Renal cortex interstitium (tissue), 11 donors: ENCODE data around the gene SLC10A7. TPM values are rescaled to one million over a fixed set of nuclear protein-coding genes. Genes with fewer than 3 reads are reported as not detected.
"Not testable (repeated sequence)": the region's sequence is repeated elsewhere in the genome, so short reads cannot be mapped to it uniquely, and the experiment has no call there.

Source experiments
- DNase-seq, 11 donors: peaks; one replicate each; pipeline ENCODE4 v3.0.0-alpha.2; 2013; ENCODE audit warnings: low read depth in 9 of 11, low spot score in 4 of 11; ENCODE audit errors: extremely low read depth in 1 of 11
- polyA plus RNA-seq, 3 donors: library from polyadenylated mRNA; unstranded; fragments of 120-200 nt; gene quantifications; one replicate each; pipeline ENCODE4 v1.2.1, GENCODE V29; 2013; ENCODE audit not compliant: insufficient read length in 3 of 3

The SLC10A7 gene
- polyA plus RNA-seq, 3 donors: 15.2 to 17.7 (median 17.0) TPM

GRCh38 chr4:146398896-146399445, 122.8 kb downstream of the SLC10A7 start:
- no peak for DNase-seq

DNA sequence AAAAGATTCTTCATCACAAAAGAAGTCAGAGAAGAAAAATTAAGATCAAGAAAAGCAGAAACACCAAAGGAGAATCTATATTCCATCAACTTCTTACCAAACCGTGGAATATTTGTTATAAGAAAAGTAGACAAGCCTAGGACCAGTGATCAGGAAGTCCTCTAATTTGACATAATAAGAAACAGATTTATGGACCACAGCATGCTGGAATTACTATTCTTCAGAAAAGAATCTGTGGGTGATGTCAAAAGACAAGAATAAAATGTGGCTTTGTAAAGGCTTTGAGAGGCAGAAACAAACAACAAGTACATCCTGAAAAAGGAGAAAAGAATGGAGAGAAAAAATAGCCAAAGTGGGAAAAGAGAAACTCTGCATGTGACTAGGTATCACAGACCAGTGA, 123.3 kb downstream of the SLC10A7 start:
- no peak for DNase-seq

DNA sequence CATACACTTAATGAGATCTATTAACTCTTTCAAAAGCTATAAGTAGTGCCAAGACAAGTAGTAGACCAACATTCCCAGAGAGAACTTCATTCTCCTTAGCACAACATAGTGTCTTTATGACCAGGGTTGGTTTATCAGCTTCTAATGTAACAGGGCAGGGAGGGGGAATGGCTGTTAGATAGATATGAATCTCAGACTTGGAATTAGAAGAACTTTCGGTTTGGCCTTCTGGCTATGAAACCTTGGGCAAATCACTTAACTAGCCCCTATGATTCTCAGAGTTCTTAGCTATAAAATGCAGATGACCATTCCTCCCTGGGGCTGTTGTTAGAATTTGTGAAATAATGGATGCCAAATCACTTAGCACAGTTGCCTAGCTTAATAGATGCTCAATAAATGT, 132.2 kb downstream of the SLC10A7 start:
- no peak for DNase-seq

DNA sequence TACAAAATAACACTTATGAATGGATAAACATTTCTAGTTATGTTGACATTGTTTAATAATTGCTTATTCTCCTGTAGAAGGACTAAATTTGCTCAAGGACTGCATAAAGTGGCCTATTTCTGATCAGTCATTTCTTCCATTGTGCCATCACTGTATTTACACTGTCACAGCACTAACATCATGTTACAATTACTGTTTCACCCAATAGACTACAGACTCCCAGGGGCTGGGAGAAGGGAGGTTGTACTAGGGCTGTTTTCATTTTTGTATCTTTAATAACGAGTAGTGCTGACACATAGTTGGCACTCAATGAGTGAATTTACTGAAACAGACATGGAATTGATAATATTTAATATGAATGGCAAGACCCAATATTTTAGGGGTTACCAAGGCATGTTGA, 139.5 kb downstream of the SLC10A7 start:
- no peak for DNase-seq

DNA sequence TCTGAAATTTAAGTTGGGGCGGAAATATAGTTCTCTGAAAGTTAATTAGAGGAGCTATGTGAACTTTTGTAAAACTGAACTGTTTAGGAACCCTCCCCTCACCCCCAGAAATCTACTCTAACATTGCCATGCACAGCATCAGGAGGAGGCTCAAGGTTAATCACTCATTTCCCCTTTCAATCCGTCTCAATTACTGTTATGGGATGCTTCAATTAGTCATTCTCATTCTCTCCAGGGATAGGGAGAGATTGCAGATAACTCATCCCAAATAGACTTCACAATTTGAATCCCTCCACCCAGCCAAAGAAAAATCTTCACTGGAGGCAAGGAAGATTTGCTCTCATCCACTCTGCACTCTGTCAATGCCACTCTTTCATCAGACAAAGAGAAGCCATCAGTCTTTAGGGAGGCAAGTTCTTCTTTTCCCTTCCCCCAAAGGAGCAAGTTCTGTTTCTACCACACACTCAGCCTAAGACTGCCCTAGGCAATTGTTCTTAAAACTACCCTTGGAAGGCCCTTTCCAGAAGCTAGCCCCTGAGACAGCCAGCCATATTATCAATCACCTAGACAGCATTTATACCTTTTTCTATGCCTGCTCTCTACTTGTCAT, 140.4 kb downstream of the SLC10A7 start:
- DNase-seq: no peak

GRCh38 chr4:146379744-146380143, 142.0 kb downstream of the SLC10A7 start:
- DNase-seq: no peak

GRCh38 chr4:146371812-146372211, 149.9 kb downstream of the SLC10A7 start:
- no peak for DNase-seq

- no peak for DNase-seq
Measured at GRCh38 chr4:146370841-146371240, 150.9 kb downstream of the SLC10A7 start.

- DNase-seq: no peak
Measured at GRCh38 chr4:146369446-146369845, 152.3 kb downstream of the SLC10A7 start.

- no peak for DNase-seq
Measured at GRCh38 chr4:146368209-146368608, 153.5 kb downstream of the SLC10A7 start.

DNA sequence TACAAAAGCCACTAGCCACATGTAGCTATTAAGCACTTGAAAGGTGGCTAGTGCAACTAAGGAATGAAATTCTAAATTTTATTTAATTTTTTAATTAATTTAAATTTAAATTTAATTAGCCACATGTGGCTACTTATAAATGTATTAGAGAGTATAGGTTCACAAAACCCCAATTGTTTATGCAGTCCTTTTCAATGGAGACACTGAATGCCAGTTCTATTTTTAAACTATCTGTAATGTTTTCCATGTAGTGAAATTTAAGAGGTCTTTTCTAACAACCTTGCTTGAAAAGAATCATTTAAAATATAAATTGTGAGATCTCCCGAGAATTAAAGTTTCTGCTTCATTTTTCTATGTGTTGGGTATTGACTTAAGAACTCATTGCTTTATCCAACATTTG, 154.4 kb downstream of the SLC10A7 start:
- DNase-seq: no peak

DNA sequence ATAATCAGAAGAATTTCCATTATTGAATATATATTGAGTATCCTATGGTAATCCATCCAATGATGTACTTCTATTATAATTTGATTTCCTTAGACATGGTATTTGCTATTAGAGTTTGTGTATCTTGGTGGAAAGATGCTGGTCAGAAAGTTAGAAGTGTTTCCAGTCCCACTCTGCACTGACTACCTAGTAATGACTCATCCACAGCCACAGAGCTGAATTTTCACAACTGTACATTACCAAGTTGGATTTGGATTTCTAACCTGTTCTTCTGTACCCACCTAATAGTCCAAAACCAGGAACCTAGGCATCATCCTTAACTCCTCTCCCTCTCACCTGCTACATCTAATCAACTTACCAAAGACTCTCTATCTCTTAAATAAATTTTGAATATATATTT, 162.0 kb downstream of the SLC10A7 start:
- DNase-seq: no peak

- not testable (repeated sequence) for DNase-seq
Measured at GRCh38 chr4:146350114-146350513, 171.6 kb downstream of the SLC10A7 start.

DNA sequence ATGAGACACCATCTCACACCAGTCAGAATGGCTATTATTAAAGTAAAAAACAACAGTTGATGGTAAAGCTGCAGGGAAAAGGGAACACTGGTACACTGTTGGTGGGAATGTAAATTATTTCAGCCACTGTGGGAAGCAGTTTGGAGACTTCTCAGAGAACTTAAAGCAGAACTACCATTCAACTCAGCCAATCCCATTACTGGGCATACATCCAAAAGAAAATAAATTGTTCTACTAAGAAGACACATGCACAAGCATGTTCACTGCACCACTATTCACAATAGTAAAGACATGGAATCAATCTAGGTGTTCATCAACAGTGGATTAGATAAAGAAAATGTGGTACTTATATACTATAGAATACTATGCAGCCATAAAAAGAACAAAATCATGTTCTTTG, 172.4 kb downstream of the SLC10A7 start:
- no peak for DNase-seq

- DNase-seq: no peak
Measured at GRCh38 chr4:146347822-146348221, 173.9 kb downstream of the SLC10A7 start.

- no peak for DNase-seq
Measured at GRCh38 chr4:146346276-146346675, 175.5 kb downstream of the SLC10A7 start.

- DNase-seq: no peak
Measured at GRCh38 chr4:146343776-146344175, 178.0 kb downstream of the SLC10A7 start.

GRCh38 chr4:146343199-146343598, 178.5 kb downstream of the SLC10A7 start:
- DNase-seq: no peak

- DNase-seq: peak in 9 of 11 donors; percentile 3 to 28 (median 20)
Measured at GRCh38 chr4:146342600-146343192, 179.0 kb downstream of the SLC10A7 start.

DNA sequence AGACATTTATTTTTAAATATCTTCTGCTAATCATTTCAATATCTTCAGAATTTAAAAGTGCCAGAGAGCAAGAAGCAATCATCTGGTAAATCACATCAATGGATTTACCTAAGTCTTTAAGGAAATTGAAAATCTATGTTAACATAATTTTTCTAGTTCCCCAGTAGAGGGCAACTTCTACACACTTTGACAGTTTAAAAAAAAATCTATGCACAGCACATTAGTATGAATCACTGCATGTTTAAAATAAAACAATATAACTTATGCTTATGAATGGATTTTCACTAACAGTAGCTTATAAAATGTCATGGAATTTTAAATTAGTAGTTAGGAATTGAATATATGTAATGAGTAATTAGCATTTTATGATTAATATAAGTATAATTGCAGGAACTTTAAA, 180.9 kb downstream of the SLC10A7 start:
- peak in 1 of 11 donors; percentile 2 for DNase-seq

DNA sequence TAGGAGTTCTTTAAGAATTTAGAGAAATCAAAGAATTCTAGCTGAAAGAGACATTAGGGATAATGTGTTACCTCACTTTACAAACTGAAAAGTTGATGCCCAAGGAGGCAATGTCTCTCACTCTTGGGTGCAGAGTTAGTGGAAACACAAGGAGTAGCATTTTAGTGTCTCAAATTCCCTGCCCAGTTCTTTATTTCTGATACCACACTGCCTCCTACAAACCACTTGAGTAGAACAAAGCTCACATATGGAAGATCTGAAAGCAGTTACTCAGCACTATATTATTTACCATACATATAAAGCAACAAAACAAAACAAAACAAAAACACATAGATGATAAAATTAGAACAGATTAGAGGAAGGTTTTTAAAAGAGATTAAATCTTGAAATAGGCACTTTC, 183.2 kb downstream of the SLC10A7 start:
- DNase-seq: peak in 3 of 11 donors; percentile 1 to 7 (median 4)
